ENCODE measurements around the gene LENEP.
"Not testable (repeated sequence)": the region's sequence is repeated elsewhere in the genome, so short reads cannot be mapped to it uniquely, and the experiment has no call there.

LENEP gene

DNA sequence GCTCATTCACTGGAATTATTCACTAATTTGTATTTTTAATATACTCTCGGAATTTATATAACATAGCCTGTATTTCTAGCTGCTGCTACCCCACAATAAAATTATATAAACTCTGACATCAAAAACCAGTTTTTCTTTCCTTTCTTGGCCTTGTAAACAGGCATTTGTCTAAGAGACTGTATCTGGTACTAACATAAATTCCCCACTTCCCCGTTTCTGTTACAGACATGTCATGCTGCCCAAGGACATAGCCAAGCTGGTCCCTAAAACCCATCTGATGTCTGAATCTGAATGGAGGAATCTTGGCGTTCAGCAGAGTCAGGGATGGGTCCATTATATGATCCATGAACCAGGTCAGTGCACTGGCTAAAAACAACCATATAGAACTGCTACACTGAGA is 15.6 kb upstream of the LENEP start:
- not testable (repeated sequence) for DNase-seq

- no peak for DNase-seq
Observed at GRCh38 chr1:154978360-154978759, 15.0 kb upstream of the LENEP start.

DNA sequence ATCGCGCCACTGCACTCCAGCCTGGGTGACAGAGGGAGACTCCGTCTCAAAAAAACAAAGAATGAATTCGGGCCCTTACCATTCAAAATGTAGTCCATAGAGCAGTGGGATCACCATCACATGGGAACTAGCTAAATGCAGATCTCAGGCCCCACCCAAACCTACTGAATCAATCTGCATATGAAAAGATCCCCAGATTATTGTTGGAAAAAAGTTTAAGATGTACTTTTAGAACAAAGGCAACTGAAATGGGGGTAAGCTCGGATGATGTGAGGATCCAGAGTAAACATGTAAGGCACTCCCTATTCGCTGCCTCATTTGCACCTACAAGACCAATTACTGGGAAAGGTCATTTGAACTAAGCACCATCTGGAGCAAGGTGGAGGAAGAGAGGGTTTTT is 11.0 kb upstream of the LENEP start:
- no peak for DNase-seq

DNA sequence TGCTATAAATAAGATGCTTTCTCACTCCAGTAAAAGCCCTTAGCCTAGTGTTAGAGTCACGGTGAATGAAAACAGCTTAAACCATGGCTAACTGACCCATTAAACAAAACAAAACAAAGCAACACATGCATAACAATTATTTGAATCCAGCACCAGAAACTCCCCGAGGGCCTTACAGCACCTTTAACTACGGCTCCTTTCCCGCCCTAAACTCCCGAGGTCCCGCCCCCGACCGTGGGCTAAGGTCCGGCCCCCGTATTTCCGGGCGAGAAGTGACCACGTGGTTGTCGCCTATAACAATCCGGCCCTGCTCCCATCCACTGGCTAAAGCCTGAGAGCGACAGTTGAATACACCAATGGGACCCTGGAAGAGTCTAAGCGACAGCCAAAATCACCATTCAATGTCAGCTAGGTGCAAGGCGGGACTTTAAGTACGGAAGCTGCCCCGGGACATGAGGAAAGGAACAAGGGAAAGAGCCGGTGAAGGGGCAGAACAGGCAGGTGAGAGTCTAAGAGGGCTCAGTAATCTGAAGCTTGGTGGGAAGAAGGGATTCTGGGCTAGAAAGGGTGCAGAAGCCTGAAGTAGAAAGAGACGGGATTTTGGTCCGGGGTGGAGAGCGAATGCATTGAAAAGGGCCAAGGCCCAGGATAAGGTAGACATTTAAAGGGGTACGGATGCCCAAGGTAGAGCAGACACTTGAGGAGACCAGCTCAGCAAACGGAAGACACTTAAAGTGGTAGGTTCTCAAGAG is 10.3 kb upstream of the LENEP start, which contains the start of gene FLAD1:
FLAD1 (plus strand) TSS at position 448 of the 752 bp plus-strand sequence. CDS start 351 bp downstream, outside the sequence.
- DNase-seq = peak; percentile 98

DNA sequence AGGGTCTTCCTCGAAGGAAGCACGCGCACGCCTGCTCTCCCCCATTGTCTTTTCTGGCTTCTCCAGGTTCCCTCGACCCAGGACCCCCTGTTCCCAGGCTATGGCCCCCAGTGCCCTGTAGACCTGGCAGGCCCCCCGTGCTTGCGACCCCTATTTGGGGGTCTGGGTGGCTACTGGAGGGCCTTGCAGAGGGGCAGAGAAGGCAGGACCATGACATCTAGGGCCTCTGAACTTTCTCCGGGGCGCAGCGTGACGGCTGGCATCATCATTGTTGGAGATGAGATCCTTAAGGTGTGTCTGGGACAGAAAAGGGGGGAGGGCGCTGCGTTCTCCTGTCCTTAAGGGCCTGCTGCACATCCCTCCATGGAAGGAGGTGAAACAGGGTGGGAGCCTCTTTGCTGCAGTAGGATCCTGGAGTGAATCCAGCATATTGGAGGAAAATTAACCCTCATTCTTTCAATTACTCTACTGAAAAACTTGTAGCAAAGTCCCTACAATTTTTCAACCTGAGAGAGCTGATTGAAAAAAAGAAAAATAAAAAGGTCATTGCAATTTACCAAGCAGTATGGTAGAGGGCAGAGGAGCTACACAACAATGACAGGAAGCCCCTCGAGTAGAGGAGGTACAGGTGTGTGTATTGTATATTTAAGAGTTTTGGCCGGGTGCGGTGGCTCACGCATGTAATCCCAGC is 9.5 kb upstream of the LENEP start:
- no peak for DNase-seq

GRCh38 chr1:154986736-154987135 is 6.7 kb upstream of the LENEP start:
- DNase-seq = not testable (repeated sequence)

DNA sequence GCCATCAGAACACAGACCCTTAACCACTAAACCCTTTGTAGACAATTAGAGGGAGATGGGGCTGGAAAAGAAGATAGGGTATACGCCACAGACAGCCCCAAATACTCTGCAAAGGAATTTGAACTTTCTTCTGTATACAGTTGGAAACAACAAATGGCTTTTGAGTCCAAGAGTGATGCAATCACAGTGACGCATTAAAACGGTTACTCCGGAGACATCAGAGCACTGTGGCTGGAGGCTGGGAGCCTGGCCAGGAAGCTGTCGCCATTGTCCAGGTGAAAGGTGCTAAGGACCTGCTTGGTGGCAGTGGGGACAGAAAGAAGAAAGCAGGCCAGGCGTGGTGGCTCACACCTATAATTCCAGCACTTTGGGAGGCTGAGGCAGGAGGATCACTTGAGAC is 6.1 kb upstream of the LENEP start:
- no peak for DNase-seq

- no peak for DNase-seq
Observed at GRCh38 chr1:154988058-154988954, 5.1 kb upstream of the LENEP start.

DNA sequence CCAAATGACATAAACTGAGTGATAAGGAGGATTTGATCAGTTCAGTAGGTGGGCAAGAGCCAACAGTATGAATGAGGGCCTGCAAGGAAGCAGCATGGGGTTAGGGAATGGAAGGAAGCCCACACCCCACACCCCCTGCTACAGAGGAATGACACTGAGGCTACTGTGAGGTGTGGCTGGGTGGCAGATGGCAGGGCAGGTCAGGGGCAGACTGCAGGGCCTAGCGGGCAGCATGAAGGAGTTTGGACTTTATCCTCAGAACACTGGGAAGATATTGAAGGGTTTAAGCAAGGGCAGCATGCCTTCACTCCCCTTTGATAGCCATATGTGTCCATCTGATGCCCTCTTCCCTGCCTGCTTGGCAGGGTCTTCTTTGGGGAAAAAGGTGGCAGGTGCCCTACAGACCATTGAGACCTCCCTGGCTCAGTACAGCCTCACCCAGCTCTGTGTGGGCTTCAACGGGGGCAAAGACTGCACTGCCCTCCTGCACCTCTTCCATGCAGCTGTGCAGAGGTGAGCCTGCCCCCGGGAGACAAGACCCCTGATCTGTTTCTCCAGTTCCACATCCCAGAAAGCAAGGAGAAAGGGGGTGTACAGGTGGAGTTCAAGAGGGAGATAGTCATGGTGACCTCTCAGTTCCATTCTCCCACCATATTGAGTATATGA is 4.1 kb upstream of the LENEP start:
- DNase-seq = no peak

- no peak for DNase-seq
Observed at GRCh38 chr1:154990276-154990675, 3.1 kb upstream of the LENEP start.

- no peak for DNase-seq
Observed at GRCh38 chr1:154992721-154993571, 440 bp upstream of the LENEP start.

DNA sequence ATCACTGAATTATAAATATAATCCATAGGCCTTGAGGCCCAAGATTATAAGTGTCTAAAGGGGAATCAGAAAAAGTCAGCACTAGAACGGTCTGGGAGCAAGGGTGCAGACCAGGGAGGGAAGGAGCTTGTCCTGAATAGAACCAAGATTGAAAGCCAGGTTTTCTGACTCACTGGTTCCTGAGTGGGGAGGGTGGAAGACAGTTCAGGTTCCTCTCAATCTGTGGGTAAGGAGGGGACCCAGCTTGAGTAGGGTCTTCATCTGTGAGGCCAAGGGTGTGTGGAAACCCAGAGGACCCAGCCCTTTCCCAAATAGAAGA is 842 bp downstream of the LENEP start:
- DNase-seq = no peak

- DNase-seq = no peak
Observed at GRCh38 chr1:154994591-154994990, 1.2 kb downstream of the LENEP start.

DNA sequence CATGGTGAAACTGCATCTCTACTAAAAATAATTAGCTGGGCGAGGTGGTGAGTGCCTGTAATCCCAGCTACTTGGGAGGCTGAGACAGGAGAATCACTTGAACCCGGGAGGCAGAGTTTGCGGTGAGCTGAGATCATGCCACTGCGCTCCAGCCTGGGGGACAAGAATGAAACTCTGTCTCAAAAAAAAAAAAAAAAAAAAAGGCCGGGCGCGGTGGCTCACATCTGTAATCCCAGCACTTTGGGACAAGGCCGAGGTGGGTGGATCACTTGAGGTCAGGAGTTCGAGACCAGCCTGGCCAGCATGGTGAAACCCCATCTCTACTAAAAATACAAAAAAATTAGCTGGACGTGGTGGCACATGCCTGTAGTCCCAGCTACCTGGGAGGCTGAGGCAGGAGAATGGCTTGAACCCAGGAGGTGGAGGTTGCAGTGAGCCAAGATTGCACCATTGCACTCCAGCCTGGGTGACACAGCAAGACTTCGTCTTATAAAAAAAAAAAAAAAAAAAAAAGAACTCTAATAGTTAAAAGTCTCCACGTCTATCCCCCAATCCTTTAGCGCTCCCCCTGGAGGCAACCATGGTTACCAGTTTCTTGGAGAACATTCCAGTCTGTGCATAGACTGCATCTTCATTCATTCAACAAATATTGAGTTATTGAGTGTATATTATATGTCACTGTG is 2.1 kb downstream of the LENEP start:
- not testable (repeated sequence) for DNase-seq

DNA sequence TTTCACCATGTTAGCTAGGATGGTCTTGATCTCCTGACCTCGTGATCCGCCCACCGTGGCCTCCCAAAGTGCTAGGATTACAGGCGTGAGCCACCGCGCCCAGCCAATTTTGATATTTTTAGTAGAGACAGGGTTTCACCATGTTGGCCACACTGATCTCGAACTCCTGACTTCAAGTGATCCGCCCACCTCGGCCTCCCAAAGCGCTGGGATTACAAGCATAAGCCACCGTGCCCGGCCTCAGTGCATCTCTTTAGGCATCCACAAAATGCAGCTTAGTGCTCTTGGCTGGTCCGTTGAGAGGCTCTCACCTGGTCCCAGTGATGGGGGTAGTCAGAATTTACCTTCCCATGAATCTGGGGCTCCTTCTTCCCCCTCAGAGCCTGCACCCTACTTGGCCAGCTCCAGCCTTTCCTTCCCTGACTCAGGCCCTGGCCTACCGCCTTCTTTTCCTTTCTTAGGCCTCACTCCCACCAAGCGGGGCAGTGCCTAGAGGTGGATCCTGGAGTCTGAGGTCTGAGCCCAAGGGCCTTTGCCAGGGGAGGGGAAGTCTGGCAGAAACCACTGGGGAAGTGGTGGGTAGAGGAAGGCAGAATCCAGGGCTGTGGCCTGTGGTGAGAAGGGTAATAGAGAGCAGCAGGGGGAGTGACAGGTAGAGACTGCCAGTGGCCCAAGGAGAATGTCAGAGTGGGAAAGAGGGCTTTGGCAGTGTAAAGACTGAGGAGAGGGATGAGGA is 3.7 kb downstream of the LENEP start:
- no peak for DNase-seq

GRCh38 chr1:154998201-154998780 is 4.9 kb downstream of the LENEP start:
- DNase-seq = no peak

GRCh38 chr1:154998818-154999570 is 5.6 kb downstream of the LENEP start:
- peak; percentile 84 for DNase-seq

DNA sequence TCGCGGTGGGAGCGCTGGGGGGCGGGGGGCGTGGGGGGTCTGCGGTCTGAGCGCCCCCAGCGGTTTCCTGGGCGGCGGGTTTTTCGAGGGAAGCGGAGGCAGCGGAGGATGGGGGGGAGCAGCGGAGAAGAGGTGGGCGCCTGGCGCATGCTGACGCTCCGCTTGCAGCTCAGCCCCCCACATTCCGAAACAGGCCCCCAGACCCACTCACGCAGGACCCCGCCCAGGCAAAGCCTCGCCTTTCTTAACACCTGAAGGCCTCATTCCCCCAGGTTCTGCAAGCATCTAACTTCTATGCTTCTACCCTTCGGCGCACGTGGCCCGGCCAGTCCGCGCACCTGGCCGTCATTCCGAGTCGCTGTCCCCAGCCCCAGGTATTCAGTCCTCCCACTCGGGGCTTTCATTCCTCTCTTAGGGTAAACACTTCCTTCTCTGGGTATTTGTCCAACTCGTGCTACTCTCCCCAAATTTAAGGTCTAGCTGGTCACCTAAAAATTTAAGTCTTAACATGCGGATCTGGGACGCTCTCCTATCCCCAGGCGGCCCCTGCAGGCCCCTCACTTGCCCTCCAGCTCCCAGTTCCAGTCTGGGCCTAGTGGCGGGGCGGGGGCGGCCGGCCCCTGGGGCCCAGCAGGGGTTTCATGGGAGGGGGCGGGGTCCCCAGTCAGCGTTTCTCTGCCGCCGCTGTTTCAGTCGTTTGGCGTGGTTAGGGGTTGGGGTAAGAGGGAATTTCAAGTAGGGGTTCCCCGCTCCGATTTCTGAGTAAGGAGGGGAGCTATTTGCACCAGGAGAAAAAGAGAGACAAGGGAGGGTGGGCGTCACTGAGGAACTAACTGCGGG is 6.4 kb downstream of the LENEP start:
- DNase-seq = peak; percentile 83

DNA sequence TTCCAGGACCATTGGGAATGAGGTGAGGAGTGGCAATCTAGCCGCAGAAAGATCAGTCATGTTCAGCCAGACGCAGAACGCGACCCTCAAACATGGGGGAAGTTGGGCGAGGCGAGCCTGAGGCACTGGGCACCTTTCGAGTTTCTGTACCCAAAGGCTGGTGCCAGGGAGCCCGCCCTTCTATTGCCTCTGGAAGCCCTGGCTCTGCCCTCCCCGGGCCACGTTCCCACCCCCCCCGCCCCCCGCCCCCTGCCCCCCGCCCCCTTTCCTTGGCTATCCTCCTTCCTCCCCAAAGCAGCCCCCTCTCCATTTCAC is 7.0 kb downstream of the LENEP start:
- DNase-seq = peak; percentile 83
